Stimulated activated CD8-positive, alpha-beta memory T cell treated with anti-CD3 and anti-CD28 coated beads, Interleukin-15, amount 100 ng/mL, for 1 hour (primary cell): ENCODE data around the gene VAT1L.

Experiments used
- DNase-seq: peaks from one replicate; pipeline ENCODE4 v3.0.0-alpha.2; 2020; ENCODE audit warnings: low read depth

Gene VAT1L

GRCh38 chr16:77782694-77783093 lies 5.7 kb upstream of the VAT1L start:
- DNase-seq = no peak

DNA sequence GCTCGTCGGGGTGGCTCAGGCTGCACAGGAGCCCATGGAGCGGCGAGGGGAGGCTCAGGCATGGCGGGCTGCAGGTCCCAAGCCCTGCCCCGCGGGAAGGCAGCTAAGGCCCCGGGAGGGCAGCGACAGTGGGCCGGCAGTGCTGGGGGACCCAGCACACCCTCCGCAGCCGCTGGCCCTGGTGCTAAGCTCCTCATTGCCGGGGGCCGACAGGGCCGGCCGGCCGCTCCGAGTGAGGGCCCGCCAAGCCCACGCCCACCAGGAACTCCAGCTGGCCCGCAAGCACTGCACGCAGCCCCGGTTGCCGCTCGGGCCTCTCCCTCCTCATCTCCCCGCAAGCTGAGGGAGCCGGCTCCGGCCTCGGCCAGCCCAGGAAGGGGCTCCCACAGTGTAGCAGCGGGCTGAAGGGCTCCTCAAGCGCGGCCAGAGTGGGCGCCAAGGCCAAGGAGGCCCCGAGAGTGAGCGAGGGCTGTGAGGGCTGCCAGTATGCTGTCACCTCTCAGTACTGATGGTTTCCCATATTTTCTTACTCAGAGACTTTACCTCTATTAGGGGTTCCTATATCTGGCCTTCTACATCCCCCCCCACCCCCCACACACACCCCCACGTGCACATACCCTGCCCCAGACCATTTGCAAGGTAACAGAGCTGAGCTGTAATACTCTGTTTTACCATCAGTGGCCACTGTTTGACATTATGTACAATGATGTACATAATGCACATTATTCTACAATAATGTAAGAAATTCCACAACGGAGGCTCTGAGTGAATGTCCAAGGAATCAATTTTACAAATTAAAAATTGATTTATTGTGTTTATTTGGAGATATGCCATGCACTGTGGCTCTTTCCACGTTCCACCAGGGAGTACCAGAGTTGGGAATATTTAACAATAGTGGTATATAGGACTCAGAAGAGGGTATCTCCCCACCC lies 3.7 kb upstream of the VAT1L start:
- DNase-seq = no peak

DNA sequence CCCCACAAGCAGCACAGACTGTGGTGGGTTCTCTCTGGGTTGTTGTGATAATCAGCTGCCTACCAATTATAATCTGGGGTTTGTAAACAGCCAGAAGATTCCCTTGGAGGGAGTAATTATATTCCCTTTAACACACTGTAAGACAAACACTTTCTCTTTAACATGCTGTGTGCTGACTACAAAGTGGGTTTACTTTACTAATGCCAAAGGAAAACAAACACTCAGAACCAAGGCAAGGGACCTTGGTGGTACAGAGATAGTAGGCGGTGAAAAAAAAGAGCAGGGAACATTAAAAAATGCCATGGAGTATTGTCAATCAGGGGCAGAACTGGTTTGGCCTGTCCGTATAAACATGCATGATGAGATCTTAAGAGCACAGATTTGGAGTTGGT lies 3.0 kb upstream of the VAT1L start:
- DNase-seq = no peak

DNA sequence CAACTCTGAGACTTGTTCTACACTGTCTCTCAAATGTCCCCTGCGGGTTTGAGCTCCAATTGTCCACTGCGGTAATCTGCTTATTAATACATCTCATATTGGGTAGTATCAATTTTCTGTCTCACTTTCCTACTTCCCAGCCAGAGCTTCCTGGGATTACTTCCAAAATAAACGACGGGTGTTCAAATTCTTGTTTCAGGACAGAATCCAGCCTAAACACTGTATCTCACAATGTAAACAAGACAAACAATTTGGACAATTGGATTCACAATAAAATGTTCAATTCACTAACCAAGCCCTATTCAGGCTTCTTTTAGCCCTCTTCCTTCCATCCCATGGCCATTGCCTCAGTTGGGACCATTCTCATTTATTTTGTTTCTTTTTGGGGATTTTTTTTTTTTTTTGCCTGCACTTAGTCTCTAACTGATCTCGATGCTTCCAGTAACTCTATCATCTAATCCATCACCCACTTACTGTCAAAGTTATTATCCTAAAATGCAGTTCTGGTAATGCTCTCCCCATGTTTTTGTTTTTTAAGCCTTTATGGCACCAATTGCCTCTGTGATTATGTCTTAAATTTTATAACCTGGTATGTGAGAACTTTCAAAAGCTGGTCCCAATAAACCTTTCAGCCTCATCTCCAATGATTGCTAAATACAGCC lies 2.0 kb upstream of the VAT1L start:
- no peak for DNase-seq

DNA sequence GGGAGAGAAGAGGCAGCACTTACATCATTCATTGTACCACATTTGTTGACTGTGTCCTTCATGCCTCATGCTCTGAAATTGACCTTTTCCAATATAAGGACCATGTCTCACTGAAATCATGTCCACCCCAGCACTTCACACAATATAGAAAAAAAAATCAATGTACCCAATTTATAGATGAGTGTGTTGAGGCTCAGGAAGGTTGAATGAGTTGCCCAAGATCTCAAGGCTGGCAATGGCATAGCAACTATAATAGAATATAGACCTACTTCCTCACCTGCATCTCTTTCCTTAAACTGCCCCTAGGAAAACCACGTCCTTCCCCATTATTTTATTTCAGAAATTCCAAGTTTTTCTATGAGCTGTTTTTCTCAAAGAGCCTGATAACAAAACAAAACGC lies 912 bp upstream of the VAT1L start:
- no peak for DNase-seq

DNA sequence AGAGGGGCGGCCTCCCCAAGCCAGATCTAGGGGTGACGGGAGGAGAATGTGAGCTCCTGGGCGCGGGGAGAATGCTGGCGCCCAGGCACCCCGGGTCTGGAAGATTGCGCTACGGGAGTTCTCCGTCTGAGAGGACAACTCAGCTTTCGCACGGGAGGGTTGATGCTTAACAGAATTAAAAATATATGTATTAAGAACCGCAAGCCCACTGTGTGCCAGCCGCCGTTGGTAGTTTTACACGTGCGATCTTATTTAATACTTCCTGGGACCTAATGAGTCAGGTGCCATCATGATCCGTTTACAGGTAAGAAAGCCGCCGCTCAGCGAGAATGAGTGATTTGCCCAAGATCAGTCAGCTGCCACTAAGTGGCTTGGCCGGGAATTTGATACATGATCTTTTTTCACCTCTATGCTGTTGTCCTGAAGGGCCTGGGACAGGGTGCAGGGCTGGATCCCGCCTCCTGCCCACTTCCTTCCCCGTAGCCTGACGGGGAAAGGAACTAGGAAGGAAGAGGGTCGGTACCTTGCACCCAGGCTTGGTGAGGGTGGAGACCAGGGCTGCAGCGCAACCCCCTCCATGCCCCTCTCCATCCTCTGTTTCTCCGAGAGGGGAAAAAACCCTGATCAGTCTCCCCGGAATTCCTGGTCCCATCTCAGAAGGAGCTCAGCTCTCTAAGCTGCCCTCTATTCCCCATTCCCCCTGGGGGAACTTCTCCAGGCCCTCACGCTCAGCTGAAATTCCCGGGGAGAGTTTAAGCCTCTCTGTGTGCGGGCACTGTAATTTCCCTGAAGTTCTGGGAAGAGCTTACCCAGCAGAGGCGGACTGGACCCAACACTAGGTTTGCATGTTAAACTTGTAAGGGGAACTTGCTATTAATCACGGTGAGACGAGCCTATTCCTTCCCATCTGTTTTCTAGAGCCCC lies 983 bp downstream of the VAT1L start:
- DNase-seq = no peak

GRCh38 chr16:77790009-77790372 lies 1.6 kb downstream of the VAT1L start:
- no peak for DNase-seq

- no peak for DNase-seq
Measured at GRCh38 chr16:77790912-77791311, 2.5 kb downstream of the VAT1L start.

DNA sequence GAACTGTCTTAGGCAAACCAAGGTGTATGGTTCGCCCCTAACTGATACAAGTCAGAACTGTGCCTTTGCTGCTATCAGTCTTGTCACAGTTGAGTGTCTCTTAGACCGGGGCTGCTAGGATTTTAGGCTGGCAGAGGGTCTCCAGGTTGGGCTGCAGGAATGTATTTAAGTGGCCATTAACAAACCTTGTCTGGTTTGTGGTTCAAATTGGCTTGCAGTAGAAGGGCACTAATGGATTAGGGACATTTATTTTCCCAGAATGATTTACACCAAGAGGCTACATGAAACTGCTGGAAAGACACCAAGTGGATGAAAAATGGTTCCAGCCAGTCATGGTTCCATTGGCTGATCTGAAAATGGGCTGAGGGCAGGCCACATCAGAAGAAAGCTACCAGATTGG lies 5.1 kb downstream of the VAT1L start:
- DNase-seq = no peak

DNA sequence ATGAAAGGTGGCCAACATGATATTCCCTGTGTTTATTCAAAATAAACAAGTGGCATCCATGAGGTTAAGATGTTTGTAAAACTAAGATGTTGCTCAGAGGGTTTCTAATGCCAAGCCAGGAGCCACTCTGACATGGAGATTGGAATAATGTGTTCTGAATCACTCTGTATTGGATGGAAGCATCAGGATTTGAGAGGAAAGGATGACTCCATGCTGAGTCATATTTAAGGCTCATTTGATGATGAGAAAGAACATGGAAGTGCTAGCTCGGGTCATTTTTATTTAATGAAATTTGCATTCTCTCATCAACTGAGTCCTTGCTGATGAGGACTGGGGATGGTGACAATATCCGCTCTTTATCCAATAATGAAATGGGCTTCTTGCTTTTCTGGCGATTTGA lies 6.2 kb downstream of the VAT1L start:
- DNase-seq = no peak

DNA sequence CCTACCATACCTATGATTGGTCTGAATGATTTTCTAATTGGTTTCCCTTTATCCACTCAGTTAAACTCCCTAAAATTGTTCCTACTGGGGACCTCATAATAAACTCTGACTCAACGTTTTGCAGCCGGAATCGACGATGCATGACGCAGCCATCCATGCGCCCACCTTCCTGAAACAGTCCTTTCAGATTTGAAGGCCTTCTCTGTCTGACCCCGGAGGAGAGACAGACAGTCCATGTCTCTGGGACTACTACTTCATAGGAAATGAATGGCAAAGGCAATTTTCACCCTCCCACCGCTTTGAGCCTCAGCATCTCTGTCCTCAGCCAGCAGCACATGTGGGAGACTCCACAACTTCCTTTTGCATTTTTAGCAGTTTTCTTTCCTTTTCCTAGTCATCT lies 13.5 kb downstream of the VAT1L start:
- DNase-seq = no peak

DNA sequence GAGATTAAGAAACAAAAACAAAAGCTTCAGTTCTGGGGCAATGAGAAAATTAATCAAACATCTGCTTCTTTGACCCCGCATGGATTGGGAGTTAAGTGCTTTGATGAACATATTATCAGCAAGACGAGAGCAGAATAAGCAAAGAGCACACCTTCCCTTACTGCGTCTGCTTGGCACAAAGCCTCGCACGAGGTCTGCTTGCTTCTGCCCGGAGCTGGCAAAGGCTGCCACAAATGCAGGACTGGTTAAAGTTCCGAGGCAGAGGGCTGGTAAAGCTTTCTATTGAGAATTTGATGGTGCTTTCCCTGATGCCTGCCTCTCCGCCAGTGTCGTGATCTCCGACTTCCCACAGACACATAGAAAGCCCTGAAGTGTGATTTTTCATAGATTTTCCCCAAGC lies 17.0 kb downstream of the VAT1L start:
- DNase-seq = no peak

- DNase-seq = no peak
Measured at GRCh38 chr16:77807021-77807420, 18.7 kb downstream of the VAT1L start.

DNA sequence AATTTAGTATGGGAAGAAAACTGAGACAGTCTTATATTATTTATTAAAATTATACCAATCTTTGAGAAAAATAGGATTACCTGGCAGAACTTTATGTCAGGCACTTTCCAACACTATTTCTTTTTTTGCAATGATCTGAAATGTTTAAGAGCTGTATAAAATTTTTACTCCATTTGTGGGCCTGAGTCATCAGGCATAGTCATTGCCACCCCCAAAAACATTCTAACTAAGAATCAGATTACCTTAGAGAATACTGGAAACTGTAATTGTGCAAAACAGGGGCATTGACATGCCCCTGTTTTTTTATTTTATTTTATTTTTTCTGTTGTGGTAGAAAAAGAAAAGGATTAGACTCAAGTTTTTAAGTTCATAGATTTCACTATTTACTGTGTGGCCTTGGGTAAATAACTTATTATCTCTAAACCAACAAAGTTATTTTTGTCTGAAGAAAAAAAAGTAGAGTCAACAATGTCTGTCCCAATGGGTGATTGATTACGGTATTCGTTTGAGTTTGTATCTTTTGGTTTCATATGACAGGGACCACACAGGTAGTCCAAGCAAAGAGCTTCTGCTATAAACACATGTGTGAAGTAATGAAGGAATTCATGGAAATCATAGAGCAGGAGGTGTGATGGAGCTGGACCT lies 24.6 kb downstream of the VAT1L start:
- DNase-seq = no peak

DNA sequence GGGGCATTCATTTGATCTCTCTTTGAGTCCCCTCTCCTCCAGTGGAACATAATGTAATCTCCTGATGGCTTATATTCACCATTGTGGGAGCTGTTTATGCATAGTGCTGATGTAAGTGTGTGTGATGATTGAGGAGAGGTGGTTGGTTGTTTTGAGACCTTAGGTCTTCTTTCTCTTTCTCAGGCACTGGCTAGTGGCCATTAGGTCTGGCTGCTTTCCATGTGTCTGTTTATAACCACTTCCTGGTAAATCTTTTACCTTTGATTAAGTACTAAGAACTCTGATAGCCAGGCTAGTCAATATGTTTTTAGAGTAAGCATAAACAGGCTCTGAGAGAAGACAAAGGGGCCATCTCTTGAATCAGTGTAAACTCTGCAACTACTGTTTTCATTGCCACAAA lies 27.9 kb downstream of the VAT1L start:
- DNase-seq = no peak

GRCh38 chr16:77820340-77820739 lies 32.0 kb downstream of the VAT1L start:
- DNase-seq = no peak

GRCh38 chr16:77822661-77823060 lies 34.3 kb downstream of the VAT1L start:
- DNase-seq = no peak

- DNase-seq = no peak
Measured at GRCh38 chr16:77823067-77823466, 34.7 kb downstream of the VAT1L start.

GRCh38 chr16:77825196-77825595 lies 36.8 kb downstream of the VAT1L start:
- DNase-seq = no peak

- DNase-seq = no peak
Measured at GRCh38 chr16:77827032-77827431, 38.7 kb downstream of the VAT1L start.

DNA sequence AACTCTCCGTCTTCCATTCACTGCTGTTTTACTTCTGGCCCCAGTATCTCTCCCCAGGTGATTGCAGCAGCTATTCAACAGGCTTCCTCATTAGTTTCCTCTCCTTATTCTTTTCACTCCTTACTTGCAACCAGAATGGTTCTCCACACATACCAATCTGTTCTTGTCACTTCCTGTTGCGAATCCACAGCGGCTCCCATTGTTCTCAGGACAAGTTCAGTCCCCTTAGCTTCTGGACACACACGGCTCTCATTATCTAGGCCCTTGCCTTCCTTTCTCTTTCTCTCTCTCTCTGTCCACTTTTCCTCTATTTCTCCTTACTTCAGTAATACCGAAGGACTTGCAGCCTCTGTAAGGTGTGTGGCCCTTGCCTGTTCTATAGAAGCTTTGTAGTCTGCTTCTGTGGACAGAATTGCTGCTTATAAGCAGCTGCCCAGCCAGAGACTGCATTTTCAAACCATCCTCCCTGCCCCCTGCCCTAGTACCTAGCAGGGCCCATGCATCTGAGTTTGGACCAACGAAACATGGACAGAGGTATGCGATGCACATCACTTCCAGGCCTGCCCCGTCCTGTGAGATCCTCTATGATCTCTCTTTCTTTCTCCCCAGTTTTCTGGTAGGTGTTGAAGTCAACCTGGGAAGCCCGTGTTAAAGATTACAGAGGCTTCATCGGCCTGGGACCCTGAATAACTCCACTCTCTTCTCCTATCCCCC lies 45.7 kb downstream of the VAT1L start:
- no peak for DNase-seq
